ENCODE measurements around the gene MTCH1.

GRCh38 chr6:36975231-36976006, 10.6 kb downstream of the MTCH1 start:
- TF ChIP-seq CTCF (IDR thresholded peaks at IDR 0.05 in 8 of 11, conservative IDR thresholded peaks at IDR 0.05 in 3 of 11) = no peak
- TF ChIP-seq POLR2A (IDR thresholded peaks at IDR 0.05) = no peak
